Colon (tissue), 2 donors: ENCODE data around the gene ST6GALNAC6.

Source experiments
- FAIRE-seq: peaks from 2 replicates; lab custom pipeline; 2012; peaks lifted over from hg19 to GRCh38; lab: Jason Lieb, UNC
- donor health status: control.
- donor health status: control.

The ST6GALNAC6 gene

GRCh38 chr9:127931092-127931881 is 31.9 kb upstream of the ST6GALNAC6 start:
- FAIRE-seq: no peak

GRCh38 chr9:127930231-127931091 is 31.1 kb upstream of the ST6GALNAC6 start, which contains the start of gene PIP5KL1:
Gene PIP5KL1 (minus strand): TSS chr9:127930777. CDS start chr9:127930752, 25 bp downstream.
- no peak for FAIRE-seq

- no peak for FAIRE-seq
Measured at GRCh38 chr9:127929625-127929979, 30.2 kb upstream of the ST6GALNAC6 start.

- FAIRE-seq: no peak
Measured at GRCh38 chr9:127928676-127929624, 29.5 kb upstream of the ST6GALNAC6 start.

- FAIRE-seq: no peak
Measured at GRCh38 chr9:127927988-127928675, 28.7 kb upstream of the ST6GALNAC6 start.

GRCh38 chr9:127927201-127927987 is 28.0 kb upstream of the ST6GALNAC6 start:
- no peak for FAIRE-seq

GRCh38 chr9:127926906-127927200 is 27.4 kb upstream of the ST6GALNAC6 start:
- no peak for FAIRE-seq

GRCh38 chr9:127925959-127926905 is 26.8 kb upstream of the ST6GALNAC6 start:
- FAIRE-seq: no peak

GRCh38 chr9:127924736-127925444 is 25.5 kb upstream of the ST6GALNAC6 start:
- no peak for FAIRE-seq

GRCh38 chr9:127923771-127924170 is 24.4 kb upstream of the ST6GALNAC6 start:
- FAIRE-seq: no peak

GRCh38 chr9:127923046-127923445 is 23.6 kb upstream of the ST6GALNAC6 start:
- FAIRE-seq: no peak

- no peak for FAIRE-seq
Measured at GRCh38 chr9:127921557-127922120, 22.2 kb upstream of the ST6GALNAC6 start.

GRCh38 chr9:127920794-127921193 is 21.4 kb upstream of the ST6GALNAC6 start:
- FAIRE-seq: no peak

- no peak for FAIRE-seq
Measured at GRCh38 chr9:127919253-127919815, 19.9 kb upstream of the ST6GALNAC6 start.

- no peak for FAIRE-seq
Measured at GRCh38 chr9:127918183-127919107, 19.0 kb upstream of the ST6GALNAC6 start.

GRCh38 chr9:127917603-127918002 is 18.2 kb upstream of the ST6GALNAC6 start:
- no peak for FAIRE-seq
